Keratinocyte (primary cell): Measurements from ENCODE around the gene ZNF780A.

Experiments used
- CTCF ChIP-seq, 3 experiments: IDR thresholded peaks in 1 of 3; conservative IDR thresholded peaks in 1 of 3; optimal IDR thresholded peaks in 1 of 3; 2 replicates in 2 of 3; 3 replicates in 1 of 3; pipeline versions ENCODE3 to v1.5.1; 2011; ENCODE audit warnings: low read length in 3 of 3, mild to moderate bottlenecking in 3 of 3, moderate library complexity in 2 of 3, control low read depth in 1 of 3, inconsistent platforms in 1 of 3; ENCODE audit not compliant: insufficient read depth in 2 of 3; ENCODE audit errors: extremely low read depth in 1 of 3
- EZH2 ChIP-seq: IDR thresholded peaks from one replicate; pipeline ENCODE4 v1.6.1; 2012; ENCODE audit warnings: inconsistent platforms, mild to moderate bottlenecking, low read length, moderate library complexity

- no peak for TF ChIP-seq CTCF (optimal IDR thresholded peaks at IDR 0.05 in 1 of 3, IDR thresholded peaks at IDR 0.05 in 1 of 3, conservative IDR thresholded peaks at IDR 0.05 in 1 of 3; ENCODE audit: extremely low read depth in 1 of 3, insufficient read depth in 2 of 3, low read length in 3 of 3)
- no peak for TF ChIP-seq EZH2
Observed at GRCh38 chr19:40055832-40056504, 34.8 kb downstream of the ZNF780A start, which contains the start of gene ZNF780B.
